SK-N-MC (cell line): ENCODE data around the gene BTG4.
A peak's percentile ranks its signal among the peaks of the same experiment; 100 is the strongest.

Experiments used
- DNase-seq: peaks from one replicate; pipeline ENCODE4 v3.0.0-alpha.2; 2011; ENCODE audit warnings: low read depth, low spot score
- H3K27ac ChIP-seq: fragments of 200-600 bp; sonication (generic); 2 replicates; pipeline ENCODE4 v1.5.1; 2016; ENCODE audit warnings: mixed run types
- H3K36me3 ChIP-seq: fragments of 200-600 bp; sonication (generic); 2 replicates; pipeline ENCODE4 v1.6.1; 2017; ENCODE audit warnings: antibody characterized with exemption, low read length, mixed read lengths; ENCODE audit not compliant: insufficient read depth
- H3K4me3 ChIP-seq: fragments of 200-600 bp; sonication (generic); 2 replicates; pipeline ENCODE4 v1.5.1; 2016
- H3K9ac ChIP-seq: fragments of 200-600 bp; sonication (generic); 2 replicates; pipeline ENCODE4 v1.8.0; 2017; ENCODE audit warnings: mixed run types, mixed read lengths; ENCODE audit not compliant: insufficient read length
- H3K9me3 ChIP-seq: fragments of 200-600 bp; sonication (generic); 2 replicates; pipeline ENCODE4 v1.6.1; 2017; ENCODE audit warnings: low read depth, mild to moderate bottlenecking, antibody characterized with exemption, low read length, moderate library complexity, mixed read lengths
- EZH2 ChIP-seq: fragments of 200-600 bp; sonication (generic); IDR thresholded peaks from one replicate; pipeline ENCODE4 v1.6.1; 2017; ENCODE audit warnings: antibody characterized with exemption
- FOXP2 ChIP-seq: optimal IDR thresholded peaks from 2 replicates; pipeline ENCODE3; 2011; ENCODE audit warnings: mild to moderate bottlenecking, moderate library complexity; ENCODE audit not compliant: insufficient read depth; ENCODE audit errors: extremely low read length, control extremely low read depth
- POLR2AphosphoS5 ChIP-seq: IDR thresholded peaks from 2 replicates; pipeline ENCODE4 v1.6.1; 2012; ENCODE audit warnings: mild to moderate bottlenecking, low read depth, low read length, borderline replicate concordance

BTG4 gene

GRCh38 chr11:111457731-111458368 lies 54.3 kb downstream of the BTG4 start:
- no peaks in the 10 kb centered on the region for H3K36me3 ChIP-seq
- no peak overlapping the region for H3K27ac ChIP-seq
- TF ChIP-seq POLR2AphosphoS5: no peak
- TF ChIP-seq EZH2: no peak
- TF ChIP-seq FOXP2: no peak
- H3K9ac ChIP-seq: no peak overlapping the region
- DNase-seq: no peak
- no peak overlapping the region for H3K4me3 ChIP-seq
- H3K9me3 ChIP-seq: no peaks in the 10 kb centered on the region

DNA sequence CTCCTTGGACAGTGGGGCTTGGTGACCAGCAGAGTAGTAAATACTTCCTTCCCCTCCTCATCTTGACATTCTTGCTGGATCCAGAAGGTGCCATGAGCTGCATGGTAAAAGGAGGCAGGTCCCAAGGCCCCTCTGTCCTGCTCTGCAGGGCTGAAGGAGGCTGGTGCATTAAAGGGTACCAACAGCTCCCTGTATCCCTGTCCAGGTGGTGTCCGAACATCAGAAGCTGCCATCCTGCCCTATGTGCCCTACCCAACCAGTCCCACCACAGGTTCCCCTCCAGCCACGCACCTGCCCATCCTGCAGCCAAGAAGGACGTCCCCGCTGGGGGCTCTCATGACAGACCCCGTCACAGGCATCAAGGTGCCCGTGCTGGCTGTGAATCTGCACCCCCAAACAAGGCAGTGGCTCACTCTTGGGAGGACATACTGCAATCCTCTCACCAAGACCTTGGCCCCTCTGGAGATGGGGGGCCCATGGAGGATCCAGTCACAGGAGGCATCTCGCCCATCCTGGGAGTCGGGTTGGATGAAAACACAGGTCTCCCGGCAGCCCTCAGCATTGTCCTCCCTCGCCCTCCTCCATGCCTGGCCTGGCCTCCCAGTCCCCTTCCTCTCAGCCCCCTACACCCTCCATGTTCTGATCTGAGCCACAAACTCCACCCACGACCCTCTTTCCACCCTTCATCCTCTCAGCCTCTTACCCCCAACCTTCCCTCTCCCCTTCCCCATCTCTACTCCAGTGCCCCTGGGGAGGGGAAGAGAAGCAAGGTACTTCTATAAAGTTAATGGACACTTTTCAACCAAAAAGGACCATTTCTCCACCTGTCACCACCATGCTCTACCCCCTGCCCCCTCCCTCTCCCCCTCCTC lies 55.1 kb downstream of the BTG4 start:
- no peak overlapping the region for H3K9ac ChIP-seq
- H3K27ac ChIP-seq: no peak overlapping the region
- H3K4me3 ChIP-seq: no peak overlapping the region
- no peaks in the 10 kb centered on the region for H3K9me3 ChIP-seq
- no peak for TF ChIP-seq EZH2
- no peak for TF ChIP-seq FOXP2
- no peak for TF ChIP-seq POLR2AphosphoS5
- no peaks in the 10 kb centered on the region for H3K36me3 ChIP-seq
- DNase-seq: no peak

GRCh38 chr11:111456086-111456858 lies 55.9 kb downstream of the BTG4 start:
- Histone ChIP-seq H3K9me3 (no peaks in the 10 kb centered on the region), H3K27ac (no peak overlapping the region), H3K4me3 (no peak overlapping the region), H3K9ac (no peak overlapping the region), H3K36me3 (no peaks in the 10 kb centered on the region)
- TF ChIP-seq FOXP2: no peak
- TF ChIP-seq POLR2AphosphoS5: no peak
- no peak for TF ChIP-seq EZH2
- DNase-seq: no peak

DNA sequence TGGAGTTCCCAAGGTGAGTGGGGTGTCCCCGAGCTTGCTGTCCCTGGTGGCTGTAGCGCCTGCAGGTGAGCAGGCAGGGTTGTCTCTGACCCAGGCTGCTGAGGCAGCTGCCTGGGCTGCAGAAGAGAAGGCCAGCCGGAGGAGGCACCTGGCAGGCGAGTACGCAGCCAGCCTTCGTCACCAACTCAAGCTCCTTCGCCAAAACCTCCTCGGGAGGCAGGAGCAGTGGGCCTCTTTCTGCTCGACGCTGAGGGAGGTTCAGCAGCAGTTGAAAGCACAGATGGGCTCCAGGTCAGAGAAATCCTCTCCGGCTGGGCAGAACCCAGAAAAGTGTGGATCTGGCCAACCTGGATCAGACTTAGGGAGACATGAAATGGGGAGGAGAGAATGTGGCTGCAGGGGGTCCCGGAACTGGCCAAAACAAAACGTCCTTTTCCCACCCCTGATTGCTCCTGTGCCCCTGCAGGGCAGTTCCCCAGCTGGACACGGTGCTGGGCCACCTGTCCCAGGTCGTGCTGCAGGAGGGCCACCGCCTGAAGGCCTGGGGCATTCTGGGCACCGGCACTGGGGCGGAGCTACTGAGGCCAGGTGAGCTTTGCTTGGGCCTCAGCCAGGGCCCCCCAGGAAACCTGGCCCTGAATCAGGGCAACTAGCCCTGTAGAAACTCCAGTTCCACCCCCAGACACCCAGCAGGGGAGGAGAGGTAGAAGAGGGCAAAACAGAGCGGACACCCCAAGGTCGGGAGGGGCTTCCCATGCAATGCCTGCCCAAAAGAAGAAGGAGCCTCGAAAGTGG lies 56.7 kb downstream of the BTG4 start:
- H3K27ac ChIP-seq: no peak overlapping the region
- H3K9me3 ChIP-seq: no peaks in the 10 kb centered on the region
- no peaks in the 10 kb centered on the region for H3K36me3 ChIP-seq
- no peak overlapping the region for H3K9ac ChIP-seq
- H3K4me3 ChIP-seq: no peak overlapping the region
- TF ChIP-seq EZH2 (no peak), POLR2AphosphoS5 (no peak), FOXP2 (no peak)
- DNase-seq: no peak

GRCh38 chr11:111454561-111455192 lies 57.5 kb downstream of the BTG4 start:
- H3K4me3 ChIP-seq: no peak overlapping the region
- DNase-seq: peak; percentile 6
- no peak overlapping the region for H3K9ac ChIP-seq

DNA sequence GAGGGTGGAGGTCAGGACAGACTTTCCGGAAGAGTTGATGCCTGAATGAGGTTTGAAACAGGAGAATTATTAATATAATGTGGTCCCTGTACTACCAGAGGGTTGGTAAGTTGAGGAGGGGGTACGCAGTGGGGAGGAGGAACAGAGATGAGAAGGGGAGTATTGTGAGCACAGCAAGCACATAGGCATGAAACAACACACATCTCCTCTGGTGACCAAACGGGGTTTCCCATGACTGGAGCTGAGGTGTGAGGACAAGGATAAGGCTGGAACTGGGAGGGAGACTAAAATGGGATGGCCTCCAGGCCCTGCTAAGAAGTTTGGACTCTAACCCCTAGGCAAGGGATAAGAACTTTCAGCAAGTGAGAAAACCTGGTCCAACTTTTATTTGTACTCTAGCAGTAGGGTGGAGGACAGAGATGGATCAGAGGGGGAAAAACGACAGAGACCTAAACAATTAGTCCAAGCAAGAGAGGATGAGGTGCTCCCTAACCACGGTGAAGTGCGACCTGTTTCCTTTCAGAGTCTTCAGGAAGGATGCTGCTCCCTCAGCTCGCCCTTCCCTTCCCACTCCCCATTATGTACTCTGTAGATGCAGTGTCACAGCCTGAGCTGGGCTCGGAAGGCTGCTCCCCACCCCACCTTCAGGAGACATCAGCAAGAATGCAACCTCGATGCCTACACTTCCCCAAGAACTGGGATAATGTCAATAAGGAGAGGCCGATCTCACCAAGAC lies 59.2 kb downstream of the BTG4 start:
- H3K36me3 ChIP-seq: no peaks in the 10 kb centered on the region
- no peaks in the 10 kb centered on the region for H3K9me3 ChIP-seq
- H3K27ac ChIP-seq: no peak overlapping the region
- H3K4me3 ChIP-seq: no peak overlapping the region
- no peak overlapping the region for H3K9ac ChIP-seq
- DNase-seq: no peak
- TF ChIP-seq POLR2AphosphoS5 (no peak), EZH2 (no peak), FOXP2 (no peak)

More at GRCh38 chr11:111454561-111455192, 57.5 kb downstream of the BTG4 start:
- no peak for TF ChIP-seq POLR2AphosphoS5
- TF ChIP-seq EZH2: no peak
- TF ChIP-seq FOXP2: no peak
- H3K36me3 ChIP-seq: no peaks in the 10 kb centered on the region
- H3K9me3 ChIP-seq: no peaks in the 10 kb centered on the region
- H3K27ac ChIP-seq: no peak overlapping the region

DNA sequence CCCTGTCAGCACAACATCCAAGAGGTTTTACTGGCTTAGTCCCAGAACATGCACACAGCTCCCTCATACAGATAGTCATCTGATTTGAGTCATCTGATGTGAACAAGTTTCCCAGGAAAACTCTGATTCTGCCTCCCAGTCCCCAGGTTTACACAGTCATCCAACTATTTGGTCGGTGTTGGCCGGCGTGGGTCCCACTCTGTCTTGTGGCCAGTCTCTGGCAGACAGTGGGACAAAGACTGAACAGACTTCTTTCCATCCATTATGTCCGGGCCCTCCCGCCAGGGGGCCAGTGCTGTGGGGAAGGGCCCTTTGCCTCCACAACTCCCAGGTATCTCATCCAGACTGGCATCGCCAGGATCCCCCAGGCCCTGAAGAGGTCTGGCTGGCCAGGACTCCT lies 60.0 kb downstream of the BTG4 start:
- no peaks in the 10 kb centered on the region for H3K36me3 ChIP-seq
- DNase-seq: no peak
- no peaks in the 10 kb centered on the region for H3K9me3 ChIP-seq

More for the DNA sequence above, 60.0 kb downstream of the BTG4 start:
- no peak overlapping the region for H3K27ac ChIP-seq
- TF ChIP-seq EZH2 (no peak), POLR2AphosphoS5 (no peak), FOXP2 (no peak)
- no peak overlapping the region for H3K4me3 ChIP-seq
- no peak overlapping the region for H3K9ac ChIP-seq
